Activated CD4-positive, alpha-beta T cell treated with anti-CD3 and anti-CD28 coated beads for 4 hours (primary cell): ENCODE data around the gene LGI2.
"Not testable (repeated sequence)": the region's sequence is repeated elsewhere in the genome, so short reads cannot be mapped to it uniquely, and the experiment has no call there.

Experiments
- DNase-seq, 2 donors: peaks; one replicate each; pipeline ENCODE4 v3.0.0-alpha.2; 2020

Gene LGI2, protein sequence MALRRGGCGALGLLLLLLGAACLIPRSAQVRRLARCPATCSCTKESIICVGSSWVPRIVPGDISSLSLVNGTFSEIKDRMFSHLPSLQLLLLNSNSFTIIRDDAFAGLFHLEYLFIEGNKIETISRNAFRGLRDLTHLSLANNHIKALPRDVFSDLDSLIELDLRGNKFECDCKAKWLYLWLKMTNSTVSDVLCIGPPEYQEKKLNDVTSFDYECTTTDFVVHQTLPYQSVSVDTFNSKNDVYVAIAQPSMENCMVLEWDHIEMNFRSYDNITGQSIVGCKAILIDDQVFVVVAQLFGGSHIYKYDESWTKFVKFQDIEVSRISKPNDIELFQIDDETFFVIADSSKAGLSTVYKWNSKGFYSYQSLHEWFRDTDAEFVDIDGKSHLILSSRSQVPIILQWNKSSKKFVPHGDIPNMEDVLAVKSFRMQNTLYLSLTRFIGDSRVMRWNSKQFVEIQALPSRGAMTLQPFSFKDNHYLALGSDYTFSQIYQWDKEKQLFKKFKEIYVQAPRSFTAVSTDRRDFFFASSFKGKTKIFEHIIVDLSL

DNA sequence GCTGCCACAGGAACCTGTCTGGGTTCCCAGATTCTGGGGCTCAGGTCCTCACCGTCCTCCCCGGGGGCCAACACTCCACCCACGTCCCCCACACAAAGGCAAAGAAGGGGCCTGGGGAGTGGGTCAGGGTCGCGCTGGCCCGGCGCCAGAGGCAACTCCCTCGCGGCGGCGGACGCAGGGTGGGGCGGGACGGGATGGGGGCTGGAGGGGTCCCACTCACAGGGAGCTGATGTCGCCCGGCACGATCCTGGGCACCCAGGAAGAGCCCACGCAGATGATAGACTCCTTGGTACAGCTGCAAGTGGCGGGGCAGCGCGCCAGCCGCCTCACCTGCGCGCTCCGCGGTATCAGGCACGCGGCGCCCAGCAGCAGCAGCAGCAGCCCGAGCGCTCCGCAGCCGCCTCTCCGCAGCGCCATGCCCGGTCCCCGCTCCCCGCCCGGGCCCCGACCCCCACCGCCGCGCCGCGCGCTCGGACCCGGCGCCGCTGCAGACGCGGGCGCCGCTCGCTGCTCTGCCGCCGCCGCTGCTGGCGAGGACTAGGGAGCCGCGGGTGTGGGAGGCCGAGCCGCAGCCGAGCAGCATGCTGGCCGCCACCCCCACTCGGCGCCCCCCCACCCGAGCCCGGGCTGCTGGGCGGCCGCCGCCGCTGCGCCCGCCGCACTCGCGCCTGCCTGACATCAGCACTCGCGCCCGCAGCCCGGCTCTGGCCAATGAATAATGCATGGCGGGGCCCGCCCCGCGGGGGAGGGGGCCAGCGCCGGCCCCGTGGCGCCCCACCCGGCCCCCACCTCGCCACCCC, at the start of gene LGI2:
Gene LGI2 (minus strand): TSS at position 670 of the 800 bp plus-strand sequence. CDS start 253 bp downstream, at position 417.
- no peak for DNase-seq

DNA sequence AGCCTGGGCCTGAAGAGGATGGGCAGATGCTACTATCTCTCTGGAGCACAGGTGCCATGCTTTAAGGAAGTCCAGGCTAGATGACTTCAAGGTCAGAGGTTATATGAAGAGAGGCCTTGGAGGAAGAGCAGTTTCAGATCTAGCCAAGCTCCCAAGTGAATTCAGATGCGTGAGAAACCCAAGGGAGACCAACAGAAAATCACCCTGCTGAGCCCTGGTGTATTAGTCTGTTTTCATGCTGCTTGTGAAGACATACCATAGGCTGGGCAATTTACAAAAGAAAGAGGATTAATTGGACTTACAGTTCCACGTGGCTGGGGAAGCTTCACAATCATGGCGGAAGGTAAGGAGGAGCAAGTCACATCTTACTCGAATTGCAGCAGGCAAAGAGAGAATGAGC, 47.8 kb upstream of the LGI2 start:
- no peak for DNase-seq

DNA sequence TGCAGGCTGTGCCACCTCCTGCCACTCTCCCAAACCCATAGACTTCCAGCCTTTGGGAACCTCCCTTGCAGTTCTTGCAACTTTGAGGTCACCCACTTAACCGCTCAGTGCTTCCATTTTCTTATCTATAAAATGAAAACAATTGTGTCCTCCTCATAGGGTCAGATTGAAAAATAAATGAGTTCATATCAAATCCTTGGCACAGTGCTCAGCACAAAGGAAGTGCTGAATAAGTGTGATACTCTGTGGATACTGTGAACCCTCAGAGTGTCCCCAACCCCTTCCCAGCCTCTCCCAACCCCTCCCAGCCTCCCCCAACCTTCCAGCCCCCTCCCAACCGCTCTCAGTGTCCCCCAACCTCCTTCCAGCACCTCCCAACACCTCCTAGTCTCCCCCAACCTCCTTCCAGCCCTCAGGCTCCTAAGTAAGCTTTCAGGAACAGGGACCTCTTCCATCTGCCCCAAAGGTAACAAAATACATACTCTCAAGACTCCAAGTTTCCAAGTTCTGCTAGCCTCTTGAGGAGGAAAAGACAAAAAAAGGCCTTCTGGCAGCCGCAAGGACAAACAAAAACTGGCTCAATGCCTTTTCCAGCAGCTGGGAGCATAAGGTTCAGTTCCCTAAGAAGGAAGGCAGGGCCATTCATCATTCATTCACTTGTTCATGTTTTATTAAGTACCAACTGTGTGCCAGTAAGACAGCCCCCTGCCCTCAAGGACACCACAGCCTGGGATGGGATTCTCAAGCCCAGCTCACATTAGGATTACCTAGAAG, 46.1 kb upstream of the LGI2 start:
- DNase-seq, result no peak

DNA sequence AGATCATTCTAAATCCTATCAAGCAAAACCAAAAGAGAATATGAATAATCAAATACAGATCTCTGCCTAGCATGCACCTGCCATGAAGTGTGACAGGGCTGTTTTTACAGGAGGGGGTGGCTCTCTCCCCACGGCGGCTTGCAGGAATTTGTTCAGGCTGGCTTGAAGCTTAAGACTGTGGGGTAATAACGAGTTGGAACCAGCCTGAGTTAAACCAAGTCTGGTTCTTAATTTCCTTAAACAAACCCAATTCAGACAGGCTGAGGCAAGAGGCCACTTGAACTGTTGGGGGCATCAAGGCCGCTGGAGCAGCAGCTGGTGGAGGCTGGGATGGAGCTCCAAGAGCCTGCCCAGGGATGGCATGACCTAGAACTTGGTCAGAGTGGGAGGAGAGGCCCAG, 45.1 kb upstream of the LGI2 start:
- no peak for DNase-seq

DNA sequence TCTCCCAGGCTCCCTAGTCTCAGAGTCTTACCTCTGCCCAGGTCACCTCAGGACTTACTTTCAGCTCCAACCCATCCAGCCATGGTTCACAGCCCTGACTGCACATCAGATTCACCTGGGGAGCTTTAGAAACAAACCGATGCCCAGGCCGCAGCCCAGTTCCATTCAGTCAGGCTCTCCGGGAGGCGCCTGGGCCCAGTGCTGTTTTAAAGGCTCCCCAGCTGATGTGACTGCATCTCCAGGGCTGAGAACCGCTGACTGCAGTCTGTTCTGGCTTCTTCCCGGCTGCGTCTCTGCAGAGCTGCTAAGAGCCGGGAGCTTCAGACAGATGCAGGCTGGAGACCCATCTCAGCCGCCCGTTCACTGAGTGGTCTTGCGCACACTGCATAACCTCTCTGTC, 44.4 kb upstream of the LGI2 start:
- DNase-seq, result no peak

DNA sequence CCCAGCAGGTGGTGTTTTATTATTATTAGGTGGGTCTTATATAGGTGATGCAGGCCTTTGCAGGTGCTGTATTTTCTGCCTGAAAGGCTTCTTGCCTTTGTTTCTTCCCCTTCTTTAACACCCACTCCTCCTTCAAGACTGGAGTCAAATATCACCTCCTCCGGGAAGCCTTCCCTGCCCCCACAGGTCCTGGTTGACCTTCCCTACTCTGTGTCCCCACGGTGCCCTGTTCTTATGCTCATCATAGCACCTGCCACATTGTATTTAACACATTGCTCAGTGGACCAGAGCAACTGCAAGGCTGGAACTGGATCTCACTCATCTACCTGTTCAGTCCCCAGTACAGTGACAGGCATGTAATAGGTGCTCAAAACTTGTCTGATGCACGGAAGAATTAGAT, 39.8 kb upstream of the LGI2 start:
- DNase-seq, result no peak

DNA sequence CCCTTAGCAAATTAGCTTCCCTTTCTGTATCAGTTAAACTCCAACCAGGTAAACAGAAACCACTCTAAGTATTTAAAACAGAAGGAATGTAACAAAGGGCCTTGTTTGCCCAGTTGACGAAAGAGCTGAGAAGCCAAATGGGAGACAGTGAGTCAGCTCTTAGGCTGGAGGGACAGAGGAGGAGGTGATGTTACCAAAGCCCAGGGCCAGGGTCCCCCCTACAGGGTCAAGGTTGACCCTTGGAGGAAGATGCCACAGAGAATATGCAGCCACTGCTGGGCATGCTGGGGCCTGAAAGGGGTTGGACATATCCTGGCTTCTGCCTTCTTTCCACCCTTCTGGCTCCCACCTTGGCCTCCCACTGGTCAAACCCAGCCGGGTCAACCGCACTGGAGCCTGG, 38.3 kb upstream of the LGI2 start:
- DNase-seq, result no peak

DNA sequence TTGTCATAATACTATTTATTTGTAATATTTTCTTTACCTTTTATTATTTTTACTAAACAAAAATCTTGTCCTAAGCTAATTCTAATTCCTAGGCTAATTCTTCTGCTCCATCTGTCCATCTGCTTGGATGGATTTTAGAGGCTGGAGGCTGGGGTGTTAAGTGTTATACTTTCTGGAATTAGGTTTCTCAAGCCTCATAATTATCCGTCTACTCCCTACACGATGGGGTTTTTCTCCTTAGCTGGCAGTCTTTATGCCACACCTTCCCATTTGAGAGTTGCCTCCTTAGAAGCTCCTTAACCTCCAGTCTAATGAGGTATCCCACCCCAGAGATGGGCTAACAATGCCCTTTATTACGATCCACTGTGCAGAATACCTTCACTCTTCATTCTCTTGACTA, 37.6 kb upstream of the LGI2 start:
- DNase-seq, result no peak

DNA sequence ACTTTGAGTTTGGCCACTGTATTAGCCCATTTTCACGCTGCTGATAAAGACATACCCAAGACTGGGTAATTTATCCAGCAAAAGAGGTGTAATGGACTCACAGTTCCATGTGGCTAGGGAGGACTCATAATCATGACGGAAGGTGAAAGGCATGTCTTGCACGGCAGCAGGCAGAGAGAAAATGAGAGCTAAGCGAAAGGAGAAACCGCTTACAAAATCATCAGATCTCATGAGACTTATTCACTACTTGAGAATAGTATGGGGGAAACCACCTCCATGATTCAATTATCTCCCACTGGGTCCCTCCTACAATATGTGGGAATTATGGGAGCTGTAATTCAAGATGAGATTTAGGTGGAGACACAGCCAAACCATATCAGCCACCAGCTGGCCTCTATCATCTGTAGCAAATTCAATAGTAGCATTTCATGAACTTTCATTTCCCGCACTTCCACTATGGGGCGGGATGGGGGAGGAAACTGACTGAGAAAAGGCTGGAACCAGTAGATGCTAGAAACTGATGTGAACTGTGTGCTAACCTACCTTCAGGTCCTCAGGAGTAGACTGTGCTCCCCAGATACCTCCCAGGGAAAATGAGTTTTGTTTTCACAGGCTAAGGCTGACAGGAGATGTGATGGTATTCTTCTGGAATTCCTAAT, 35.3 kb upstream of the LGI2 start:
- no peak for DNase-seq

DNA sequence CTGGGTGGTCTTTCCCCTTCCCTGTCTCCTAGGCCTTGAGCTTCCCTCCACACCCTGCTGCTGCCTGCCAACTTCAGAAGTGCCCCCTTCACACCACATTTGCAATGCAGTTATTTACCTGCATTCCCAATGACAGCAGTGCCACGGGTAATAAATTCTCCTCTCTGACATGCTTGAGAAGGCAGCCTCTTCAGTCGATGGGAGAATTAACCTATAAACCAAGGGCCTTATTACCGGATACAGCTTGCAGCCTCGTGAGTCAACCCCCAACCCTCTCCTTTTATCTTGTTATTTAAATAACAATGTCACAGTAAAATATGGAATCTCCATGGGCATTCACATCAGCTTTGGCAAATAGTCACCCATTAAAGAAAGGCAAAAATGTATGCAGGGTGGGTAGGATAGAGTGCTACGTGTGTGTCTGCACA, 34.7 kb upstream of the LGI2 start:
- no peak for DNase-seq

DNA sequence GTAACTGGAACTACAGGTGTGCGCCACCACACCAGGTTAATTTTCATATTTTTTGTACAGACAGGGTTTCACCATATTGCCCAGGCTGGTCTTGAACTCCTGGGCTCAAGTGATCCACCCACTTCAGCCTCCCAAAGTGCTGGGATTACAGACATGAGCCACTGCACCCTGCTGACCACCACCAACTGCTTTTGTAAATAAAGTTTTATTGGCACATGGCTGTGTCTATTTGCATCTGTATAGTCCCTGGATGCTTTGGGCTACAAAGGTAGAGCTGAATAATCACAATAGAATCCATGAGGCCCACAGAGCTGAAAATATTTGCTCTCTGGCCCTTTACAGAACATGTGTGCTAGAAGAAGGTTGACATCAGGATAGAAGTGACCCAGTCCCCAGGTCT, 33.7 kb upstream of the LGI2 start:
- not testable (repeated sequence) for DNase-seq

DNA sequence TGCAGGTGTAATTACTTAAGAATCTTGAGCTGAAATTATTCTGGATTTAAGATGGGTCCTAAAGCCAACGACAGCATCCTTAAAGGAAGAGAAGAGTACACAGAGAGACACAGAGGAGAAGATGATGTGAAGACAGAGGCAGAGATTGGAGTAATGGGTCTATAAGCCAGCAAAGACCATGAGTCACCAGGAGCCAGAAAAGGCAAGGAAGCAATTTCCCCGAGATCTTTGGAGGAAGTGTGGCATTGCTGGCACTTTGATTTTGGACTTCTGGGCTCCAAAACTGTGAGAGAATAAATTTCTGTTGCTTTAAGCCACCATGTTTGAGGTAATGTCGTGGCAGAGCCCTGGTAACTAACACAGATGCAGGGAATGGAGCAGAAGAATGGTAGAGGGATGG, 32.4 kb upstream of the LGI2 start:
- DNase-seq, result no peak

DNA sequence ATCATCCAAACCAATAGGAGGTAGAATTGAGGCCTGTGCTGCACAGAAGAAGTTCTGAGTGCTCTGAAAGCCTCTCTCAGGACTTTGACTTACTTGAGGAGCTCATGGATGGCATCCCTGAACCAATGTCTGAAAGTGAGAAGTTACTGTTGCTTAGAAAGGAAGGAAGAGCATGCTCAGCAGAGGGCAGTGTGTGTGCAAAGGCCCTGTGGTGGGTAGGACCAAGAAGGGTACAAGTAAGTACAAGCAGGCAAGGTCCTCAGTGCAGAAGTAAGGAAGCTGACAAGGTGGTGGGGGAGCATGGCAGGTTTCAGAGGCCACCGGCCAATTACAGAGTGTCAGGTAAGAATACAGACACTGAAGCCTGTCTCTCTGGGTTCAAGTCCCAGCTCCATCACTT, 31.4 kb upstream of the LGI2 start:
- no peak for DNase-seq

DNA sequence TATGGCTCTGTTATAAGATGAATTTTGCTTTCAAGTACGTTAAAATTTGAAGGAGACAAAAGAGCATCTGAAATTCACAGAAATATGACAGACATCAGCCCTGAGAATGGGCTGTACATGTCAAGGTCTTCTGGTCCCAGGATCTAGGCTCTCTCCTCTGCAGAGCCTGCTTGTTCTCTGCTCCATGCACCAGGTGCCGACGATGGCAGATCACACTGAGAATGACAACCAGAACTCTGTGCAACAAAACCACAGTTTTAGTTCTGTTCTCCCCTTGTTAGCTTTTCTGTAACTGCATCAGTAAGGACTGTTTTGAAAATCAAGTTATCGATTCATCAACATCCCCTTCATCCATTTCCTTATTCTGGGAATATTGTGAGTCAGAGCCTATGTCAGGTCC, 30.9 kb upstream of the LGI2 start:
- no peak for DNase-seq

DNA sequence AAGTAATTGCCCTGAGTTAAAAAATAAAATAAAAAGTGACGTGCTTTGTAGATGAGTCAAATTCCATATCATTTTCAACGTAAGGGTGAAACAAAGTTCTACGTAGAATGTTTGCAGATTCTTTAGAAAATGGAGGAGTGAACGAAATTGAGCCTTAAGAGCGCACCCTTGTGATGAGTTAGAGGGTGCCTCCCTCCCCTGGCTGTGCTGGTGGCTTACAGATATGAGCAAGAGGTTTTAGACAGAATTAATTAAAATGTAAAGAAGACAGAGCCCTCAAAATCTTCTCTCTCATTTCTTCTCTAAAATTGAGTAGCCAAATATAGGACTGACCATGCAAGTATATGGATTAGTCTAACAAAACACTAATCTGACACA, 30.2 kb upstream of the LGI2 start:
- no peak for DNase-seq

DNA sequence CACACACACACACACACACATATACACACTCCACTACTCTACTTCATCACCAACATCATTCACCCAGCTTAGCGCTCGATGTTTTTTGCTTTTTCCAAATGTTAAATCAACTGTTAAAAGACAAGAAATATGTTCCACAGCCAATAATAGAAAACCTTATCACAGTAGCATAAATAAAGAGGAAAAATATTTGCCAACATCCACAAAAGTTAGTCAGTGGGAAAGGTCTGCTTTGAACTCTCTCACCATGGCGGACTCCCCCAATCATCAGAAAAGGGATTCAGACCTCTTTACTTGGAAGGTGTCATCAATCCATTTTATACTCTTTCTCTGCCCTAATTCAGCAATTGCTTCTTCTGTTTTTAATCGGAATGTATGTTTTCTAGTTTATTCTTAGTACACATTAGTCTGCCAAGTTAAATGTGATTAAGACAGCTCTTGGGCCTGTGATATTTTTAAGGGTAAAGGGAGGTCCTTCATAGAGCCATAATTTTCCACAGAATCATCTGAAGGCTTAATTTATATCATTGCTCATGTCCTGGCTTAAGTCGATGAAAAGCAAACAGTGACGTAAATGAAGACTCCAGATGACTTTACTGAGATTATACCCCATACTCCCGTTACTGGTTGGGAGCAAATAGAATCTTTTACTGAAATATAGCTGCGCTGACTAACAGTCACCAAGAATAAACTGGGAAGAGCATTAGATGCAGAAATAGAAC, 29.7 kb upstream of the LGI2 start:
- no peak for DNase-seq

DNA sequence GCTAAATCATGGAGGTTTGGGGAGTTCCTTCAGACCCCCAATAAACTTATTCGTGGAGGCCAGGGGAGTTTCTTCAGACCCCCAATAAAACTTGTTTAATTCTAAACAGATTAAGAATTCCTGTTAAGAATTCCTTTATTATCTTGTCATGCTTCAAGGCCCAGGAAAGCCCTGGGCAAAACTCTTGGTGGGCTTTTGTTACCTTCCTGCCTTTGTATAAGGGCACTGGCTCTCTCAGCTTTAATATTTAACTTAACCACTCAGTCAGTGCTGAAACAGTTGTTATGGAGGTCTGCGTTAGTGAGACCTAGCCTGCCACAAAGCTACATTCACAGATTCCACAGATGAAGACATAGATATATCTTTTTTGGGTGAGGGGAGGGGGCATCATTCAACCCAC, 29.0 kb upstream of the LGI2 start:
- no peak for DNase-seq

DNA sequence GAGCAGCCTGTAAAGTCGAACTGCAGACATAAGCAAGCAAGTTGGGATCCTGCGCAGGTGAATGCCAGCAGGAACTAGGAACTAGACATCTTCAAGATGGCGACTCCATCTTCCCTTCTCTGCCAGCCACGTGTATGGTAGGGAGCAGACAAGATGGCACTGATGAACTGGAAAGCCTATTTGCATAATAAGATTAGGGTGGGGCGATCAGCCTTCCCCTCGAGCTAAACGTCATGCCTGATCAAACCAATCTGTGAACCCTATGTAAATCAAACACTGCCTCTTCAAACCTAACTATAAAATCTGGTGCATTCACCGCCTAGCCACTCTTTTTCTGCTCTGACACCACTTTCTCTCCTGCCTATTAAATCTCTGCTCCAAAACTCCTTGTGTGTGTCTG, 28.1 kb upstream of the LGI2 start:
- DNase-seq, result no peak

DNA sequence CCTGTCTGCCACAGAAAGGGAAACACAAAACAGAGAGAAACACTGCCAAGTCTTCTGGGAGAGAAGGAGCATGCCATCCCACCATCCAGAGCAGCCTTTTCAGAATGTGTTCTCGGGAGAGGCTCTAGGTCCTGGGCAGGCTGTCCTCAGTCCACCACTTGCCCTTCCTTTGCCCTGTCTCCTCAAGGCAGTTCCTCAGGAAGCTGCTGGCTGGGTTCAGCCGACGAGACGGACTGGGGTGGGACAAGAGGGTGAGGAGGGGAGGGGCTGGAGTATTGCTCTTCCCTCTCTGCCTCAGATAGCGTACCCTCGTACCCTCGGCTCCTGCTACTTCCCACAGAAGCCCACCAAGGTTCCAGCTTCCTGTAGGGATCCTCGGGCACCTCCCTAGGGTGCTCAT, 26.6 kb upstream of the LGI2 start:
- DNase-seq, result no peak

DNA sequence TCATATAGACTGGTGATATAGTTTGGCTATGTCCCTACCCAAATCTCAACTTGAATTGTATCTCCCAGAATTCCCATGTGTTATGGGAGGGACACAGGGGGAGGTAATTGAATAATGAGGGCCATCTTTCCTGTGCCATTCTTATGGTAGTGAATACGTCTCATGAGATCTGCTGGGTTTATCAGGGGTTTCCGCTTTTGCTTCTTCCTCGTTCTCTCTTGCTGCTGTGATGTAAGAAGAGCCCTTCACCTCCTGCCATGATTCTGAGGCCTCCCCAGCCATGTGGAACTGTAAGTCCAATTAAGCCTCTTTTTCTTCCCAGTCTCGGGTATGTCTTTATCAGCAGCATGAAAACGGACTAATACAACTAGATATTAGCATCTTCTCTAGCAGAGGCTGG, 21.3 kb upstream of the LGI2 start:
- not testable (repeated sequence) for DNase-seq

DNA sequence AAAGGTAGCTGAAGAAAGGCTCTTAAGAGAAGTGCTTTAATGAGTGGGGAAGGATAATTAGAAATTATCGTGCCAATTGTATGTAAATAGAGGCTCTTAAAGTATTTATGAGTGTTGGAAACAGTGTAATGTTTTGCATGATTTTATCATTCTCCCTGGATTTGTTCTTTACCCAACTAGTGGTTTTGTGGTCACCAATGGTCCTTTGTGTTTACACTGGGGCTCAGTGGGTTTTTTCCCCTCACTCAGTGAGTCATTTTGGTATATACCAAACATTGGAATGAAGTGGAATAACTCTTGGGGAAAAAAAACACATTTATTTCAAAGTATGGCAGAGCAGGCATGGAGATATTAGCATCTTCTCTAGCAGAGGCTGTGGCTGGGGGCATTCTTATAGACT, 20.8 kb upstream of the LGI2 start:
- DNase-seq, result no peak
